NCI-H2029 treated with DMSO at 0.1 percent for 48 hours (cell line): ENCODE measurements around the gene SERPINA1.
"Not testable (repeated sequence)": the region's sequence is repeated elsewhere in the genome, so short reads cannot be mapped to it uniquely, and the experiment has no call there.

Experiments
- DNase-seq: peaks from one replicate; lab custom pipeline; 2025; lab: John Stamatoyannopoulos, UW

The SERPINA1 gene

DNA sequence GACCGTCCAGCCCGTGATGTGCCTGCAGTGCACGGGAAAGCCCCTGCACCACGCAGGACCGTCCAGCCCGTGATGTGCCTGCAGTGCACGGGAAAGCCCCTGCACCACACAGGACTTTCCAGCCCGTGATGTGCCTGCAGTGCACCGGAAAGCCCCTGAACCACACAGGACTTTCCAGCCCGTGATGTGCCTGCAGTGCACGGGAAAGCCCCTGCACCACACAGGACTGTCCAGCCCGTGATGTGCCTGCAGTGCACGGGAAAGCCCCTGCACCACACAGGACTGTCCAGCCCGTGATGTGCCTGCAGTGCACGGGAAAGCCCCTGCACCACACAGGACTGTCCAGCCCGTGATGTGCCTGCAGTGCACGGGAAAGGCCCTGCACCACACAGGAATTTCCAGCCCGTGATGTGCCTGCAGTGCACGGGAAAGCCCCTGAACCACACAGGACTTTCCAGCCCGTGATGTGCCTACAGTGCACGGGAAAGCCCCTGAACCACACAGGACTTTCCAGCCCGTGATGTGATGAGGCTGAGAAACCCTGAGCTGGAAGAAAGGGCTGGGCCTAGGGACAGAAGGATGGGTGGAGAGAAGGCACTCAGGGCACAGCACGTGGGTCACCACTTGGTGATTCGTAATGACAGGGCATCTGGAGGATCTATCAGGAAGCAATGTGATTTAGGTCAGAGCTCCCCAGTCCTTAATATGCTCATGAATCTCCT lies 42.2 kb downstream of the SERPINA1 start:
- DNase-seq = not testable (repeated sequence)

DNA sequence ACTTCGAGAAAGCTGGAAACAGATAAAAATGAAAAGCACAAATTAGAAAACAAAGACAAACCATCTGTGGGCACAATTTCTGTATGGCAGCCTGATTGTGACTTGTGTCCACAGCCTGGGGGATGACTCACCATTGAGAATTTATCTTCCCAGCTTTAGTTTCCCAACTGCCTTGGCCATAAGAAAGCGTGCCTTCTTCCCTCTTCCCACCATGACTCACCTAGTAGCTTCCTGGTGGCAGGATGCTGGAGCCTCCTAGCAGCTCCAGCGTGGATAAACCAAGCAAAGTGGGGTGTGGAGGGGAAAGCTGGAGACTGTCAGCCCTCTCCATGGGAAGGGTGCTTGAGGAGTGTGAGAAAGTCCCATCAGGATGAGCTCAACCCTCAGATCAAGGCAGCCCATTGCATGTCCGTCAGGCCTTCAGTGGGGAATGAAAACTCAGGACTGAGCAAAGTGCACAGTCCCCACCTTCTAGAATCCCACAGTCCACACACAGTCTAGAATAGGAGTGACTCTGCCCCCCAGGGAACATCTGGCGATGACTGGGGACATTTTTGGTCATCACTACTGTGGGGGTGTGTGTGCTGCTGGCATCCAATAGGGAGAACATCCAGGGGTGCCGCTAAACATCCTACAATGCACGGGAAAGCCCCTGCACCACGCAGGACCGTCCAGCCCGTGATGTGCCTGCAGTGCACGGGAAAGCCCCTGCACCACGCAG lies 42.9 kb downstream of the SERPINA1 start:
- DNase-seq = no peak

DNA sequence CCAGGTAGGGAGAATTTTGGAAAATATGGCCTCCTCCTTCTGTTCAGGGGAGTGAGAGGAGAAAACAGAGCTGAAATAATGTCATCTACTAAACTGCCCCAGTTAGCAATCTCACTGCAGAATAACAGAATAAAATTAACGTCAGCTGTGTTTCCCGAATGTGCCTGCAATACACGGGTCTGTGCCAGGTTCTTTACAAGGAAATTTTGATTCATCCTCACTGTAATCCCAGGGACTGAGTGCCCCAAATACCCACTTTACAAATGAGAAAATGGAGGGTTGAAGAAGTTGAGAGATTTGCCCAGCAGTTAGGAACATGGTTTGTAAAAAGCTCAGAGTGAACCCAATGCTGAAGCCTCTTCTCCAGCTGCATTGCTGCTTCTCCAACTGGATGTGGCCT lies 44.0 kb downstream of the SERPINA1 start:
- DNase-seq = no peak

- no peak for DNase-seq
Measured at GRCh38 chr14:94343238-94344005, 45.0 kb downstream of the SERPINA1 start.

DNA sequence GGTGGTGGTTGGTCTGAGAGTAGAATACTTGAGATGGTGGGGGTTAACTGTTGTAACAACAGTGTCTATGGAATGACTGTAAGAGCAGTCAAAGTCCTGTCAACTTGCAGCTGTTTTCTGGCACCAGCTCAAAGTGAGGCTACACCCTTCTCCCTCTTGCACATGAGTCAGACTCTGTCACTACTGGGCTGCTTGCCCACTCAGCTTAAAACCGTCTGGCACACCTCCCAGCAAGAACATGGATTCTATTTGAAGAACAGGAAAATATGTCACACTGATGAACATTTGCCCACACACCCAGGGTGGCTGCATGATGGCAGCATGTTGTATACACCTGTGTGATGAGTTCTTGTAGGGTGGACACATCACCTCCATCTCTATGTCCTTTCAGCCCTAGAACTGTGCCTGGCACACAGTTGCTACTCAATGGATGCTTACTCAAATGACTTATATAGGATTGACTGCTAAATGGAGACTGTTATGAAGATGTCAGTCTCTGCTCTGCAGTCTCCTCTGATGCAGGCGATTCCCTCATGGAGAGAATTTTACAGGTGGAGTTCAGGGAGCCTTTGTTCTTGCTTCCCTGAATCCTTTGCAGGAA lies 46.0 kb downstream of the SERPINA1 start:
- DNase-seq = peak; percentile 81

DNA sequence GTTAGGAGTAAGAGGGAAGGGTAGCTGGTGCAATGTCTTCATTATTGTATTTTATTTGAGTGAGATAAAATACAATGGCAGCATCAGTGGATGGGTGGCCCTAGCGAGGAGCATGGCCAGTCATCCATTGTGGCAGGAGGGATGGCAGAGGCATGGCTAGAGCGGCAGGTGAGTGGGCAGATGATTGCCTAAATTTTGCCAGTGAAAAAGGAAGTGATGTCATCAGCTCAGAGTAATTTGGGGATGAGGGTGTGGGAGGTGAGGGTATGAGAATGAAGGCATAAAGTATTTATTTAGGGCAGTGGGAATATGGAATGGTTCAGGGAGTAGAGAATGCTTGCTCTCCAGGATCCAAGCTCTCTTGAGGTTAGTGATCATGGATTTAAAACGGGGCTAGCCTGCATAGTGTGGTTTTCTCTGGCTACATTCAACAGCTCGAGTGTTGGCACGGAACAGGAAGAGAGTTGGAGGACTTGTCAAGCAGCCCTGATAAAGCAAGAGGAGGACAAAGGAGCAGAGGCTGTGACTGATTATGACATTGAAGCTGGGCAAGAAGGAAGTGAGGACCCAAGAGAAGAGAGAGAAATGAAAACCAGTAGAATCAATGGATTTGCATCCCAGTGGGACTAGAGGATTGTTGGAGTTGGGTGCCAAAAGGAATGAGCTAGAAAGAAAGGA lies 46.6 kb downstream of the SERPINA1 start:
- DNase-seq = peak; percentile 33

DNA sequence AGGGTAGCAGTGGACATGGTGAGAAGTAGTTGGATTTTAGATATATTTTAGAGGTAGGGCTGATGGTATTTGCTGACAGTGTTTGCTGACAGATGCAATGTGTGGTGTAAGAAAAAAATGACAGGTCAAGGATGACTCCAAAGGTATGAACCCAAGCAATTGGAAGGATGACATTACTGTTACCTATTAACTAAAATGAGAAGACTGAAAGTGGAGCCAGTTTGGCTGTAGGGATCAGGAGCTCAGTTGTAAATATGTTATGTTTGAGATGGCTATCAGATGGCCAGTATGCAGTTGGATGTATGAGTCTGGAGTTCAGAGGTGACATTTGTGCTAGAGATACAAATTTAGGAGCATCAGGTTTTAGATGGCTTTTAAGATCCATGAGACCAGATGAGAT lies 47.9 kb downstream of the SERPINA1 start:
- no peak for DNase-seq

- DNase-seq = no peak
Measured at GRCh38 chr14:94338023-94338422, 50.4 kb downstream of the SERPINA1 start.

DNA sequence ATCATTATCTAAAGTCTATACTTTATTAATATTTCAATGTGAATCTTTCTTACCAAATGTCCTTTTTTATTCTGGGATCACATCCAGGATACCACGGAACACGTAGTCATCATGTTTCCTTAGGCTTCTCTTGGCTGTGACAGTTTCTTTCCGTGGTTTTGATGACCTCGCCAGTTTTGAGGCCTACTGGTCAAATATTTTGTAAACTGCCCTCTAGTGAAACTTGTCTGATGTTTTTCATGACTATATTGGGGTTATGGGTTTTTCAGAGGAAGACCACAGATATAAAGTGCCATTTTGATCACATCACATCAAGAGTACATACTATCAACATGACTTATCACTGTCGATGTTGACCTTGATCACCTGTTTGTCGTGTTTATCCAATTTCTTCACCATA lies 51.1 kb downstream of the SERPINA1 start:
- no peak for DNase-seq

DNA sequence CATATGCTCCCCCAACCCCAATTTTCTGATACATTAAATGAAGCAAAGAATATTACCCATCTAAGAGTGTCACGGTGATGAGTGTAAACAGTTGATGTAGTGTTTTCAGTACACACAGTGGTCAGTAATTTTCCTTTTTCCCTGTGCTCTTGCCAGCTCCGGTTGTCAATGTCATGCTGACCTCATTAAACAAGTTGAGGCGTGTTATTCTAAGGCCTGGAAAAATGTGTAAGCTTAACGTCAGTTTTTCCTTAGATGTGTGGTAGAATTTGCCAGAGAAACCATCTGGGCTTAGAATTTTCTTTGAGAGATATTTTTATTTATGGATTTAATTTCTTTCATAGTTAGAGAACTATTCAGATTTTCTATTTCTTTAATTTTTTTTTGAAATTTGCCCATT lies 53.5 kb downstream of the SERPINA1 start:
- no peak for DNase-seq

GRCh38 chr14:94332587-94332986 lies 55.8 kb downstream of the SERPINA1 start:
- DNase-seq = no peak

GRCh38 chr14:94332063-94332583 lies 56.3 kb downstream of the SERPINA1 start:
- no peak for DNase-seq

GRCh38 chr14:94331462-94331861 lies 56.9 kb downstream of the SERPINA1 start:
- DNase-seq = no peak

DNA sequence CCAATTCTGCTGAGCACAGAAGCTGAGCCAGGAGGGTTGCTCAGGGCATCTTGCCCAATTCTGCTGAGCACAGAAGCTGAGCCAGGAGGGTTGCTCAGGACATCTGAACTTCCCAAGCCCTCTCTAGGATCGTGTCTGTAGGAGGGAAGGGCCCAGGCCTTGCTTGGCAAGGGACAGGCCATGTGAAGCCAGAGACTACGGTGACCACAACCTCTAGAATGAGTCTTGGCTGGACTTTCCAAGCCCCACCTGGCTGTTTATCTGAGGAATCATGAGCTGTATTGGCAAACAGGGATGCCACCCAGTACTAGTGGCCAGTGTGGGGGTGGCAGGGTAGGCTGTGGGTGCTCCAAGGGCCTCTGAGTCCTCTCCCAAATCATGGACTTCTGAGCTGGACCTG lies 57.5 kb downstream of the SERPINA1 start:
- no peak for DNase-seq

- DNase-seq = no peak
Measured at GRCh38 chr14:94330432-94330831, 58.0 kb downstream of the SERPINA1 start.

DNA sequence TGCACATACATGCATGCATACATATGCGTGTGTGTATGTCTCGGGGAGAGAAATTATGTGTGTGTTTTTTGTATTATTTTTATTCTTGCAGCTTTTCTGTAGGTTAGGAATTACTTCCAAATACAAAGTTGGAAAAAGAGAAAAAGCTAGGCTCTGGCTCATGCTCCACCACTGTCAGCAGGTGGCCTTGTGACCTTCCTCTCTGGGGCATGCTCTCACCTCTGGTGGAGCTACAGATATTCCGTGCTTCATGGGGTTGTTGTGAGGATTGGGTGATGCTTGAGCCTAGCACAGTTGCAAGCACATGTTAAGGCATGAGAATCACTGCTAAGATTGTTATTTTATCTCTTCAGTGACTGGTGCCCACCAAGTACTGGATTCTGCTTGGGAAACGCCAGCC lies 58.5 kb downstream of the SERPINA1 start:
- DNase-seq = no peak

GRCh38 chr14:94328196-94328595 lies 60.2 kb downstream of the SERPINA1 start:
- DNase-seq = no peak
